HFFc6 (cell line): ENCODE data around the gene NDUFA1. TPM values are rescaled to one million over a fixed set of nuclear protein-coding genes. Genes with fewer than 3 reads are reported as not detected.

Experiments used
- DNase-seq: peaks from one replicate; pipeline ENCODE4 v3.0.0-alpha.2; 2018
- H3K27ac Mint-ChIP-seq: 2 replicates; pipeline ENCODE4 v1.8.0; 2020; ENCODE audit warnings: mild to moderate bottlenecking, mixed read lengths
- H3K27me3 Mint-ChIP-seq: 2 replicates; pipeline ENCODE4 v1.8.0; 2021; ENCODE audit warnings: mild to moderate bottlenecking, moderate library complexity, mixed read lengths; ENCODE audit not compliant: insufficient read depth
- H3K36me3 Mint-ChIP-seq: 2 replicates; pipeline ENCODE4 v1.8.0; 2021; ENCODE audit warnings: low read depth, mixed read lengths
- H3K4me1 Mint-ChIP-seq: 2 replicates; pipeline ENCODE4 v1.8.0; 2020; ENCODE audit warnings: low read depth, mixed read lengths
- H3K4me3 Mint-ChIP-seq: 2 replicates; pipeline ENCODE4 v1.8.0; 2020; ENCODE audit warnings: mild to moderate bottlenecking, moderate library complexity, mixed read lengths
- H3K9me3 Mint-ChIP-seq: 2 replicates; pipeline ENCODE4 v1.8.0; 2020; ENCODE audit warnings: mild to moderate bottlenecking, mixed read lengths
- CTCF ChIP-seq: fragments of 200-600 bp; sonication (generic); IDR thresholded peaks from 2 replicates; pipeline ENCODE4 v1.5.0; 2021; ENCODE audit warnings: antibody characterized with exemption, mild to moderate bottlenecking
- total RNA-seq, 6 experiments: library from RNA; stranded (reverse); fragmentation: NEBNext Ultra II Directional; extraction: Animal tissue kit (Norgen Biotek cat#: 25700); gene quantifications; 2 replicates in 1 of 6; 3 replicates in 5 of 6; pipeline ENCODE4 v1.2.3, GENCODE V29; 2021

NDUFA1 gene
- total RNA-seq, 6 experiments from 2014 or later, result 70.0 to 114 (median 97.1) TPM

- TF ChIP-seq CTCF, result no peak
- peak; percentile 97 for DNase-seq
- Mint-ChIP-seq H3K4me1 (peaks cover 14% of the 10 kb centered on the region), H3K4me3 (peak within 1 kb of the TSS; percentile 99), H3K9me3 (no peaks in the 10 kb centered on the region), H3K36me3 (no peaks in the 10 kb centered on the region), H3K27me3 (peaks cover 4% of the 10 kb centered on the region; the same call in 1 of the 2 replicates), H3K27ac (peak within 1 kb of the TSS; percentile 92)
Observed at GRCh38 chrX:119852382-119853353, 19.0 kb upstream of the NDUFA1 start, which contains the start of gene UPF3B. Gene UPF3B, minus strand, starts transcription at chrX:119852963. Its CDS starts 35 bp downstream, at chrX:119852928.

DNA sequence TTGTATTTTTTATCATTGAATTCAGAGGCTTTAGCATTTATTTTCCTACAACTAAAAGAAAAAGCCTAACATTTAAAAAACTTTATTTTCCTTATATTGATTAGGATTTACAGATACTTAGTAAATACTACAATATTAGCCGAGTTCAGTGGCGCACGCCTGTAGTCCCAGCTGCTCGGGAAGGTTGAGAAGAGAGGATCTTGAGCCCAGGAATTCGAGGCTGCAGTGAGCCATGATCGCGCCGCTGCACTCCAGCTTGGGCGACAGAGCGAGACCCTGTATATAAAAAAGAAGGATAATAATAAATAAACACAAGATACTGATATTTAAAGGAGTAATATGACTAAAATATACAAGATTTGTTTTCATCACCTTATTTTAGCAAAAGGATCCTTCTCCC, 18.2 kb upstream of the NDUFA1 start:
- peak overlapping the region; percentile 99 for H3K4me3 Mint-ChIP-seq
- peaks cover 14% of the 10 kb centered on the region for H3K4me1 Mint-ChIP-seq
- H3K36me3 Mint-ChIP-seq, result no peaks in the 10 kb centered on the region
- TF ChIP-seq CTCF, result no peak
- H3K27ac Mint-ChIP-seq, result peak overlapping the region; percentile 86
- no peak for DNase-seq
- H3K9me3 Mint-ChIP-seq, result no peaks in the 10 kb centered on the region
- peaks cover 4% of the 10 kb centered on the region; the same call in 1 of the 2 replicates for H3K27me3 Mint-ChIP-seq

GRCh38 chrX:119870626-119871131, 953 bp upstream of the NDUFA1 start:
- H3K27me3 Mint-ChIP-seq, result peaks cover 1% of the 10 kb centered on the region; the same call in 1 of the 2 replicates
- H3K36me3 Mint-ChIP-seq, result peaks cover 5% of the 10 kb centered on the region; the same call in 1 of the 2 replicates
- no peak for TF ChIP-seq CTCF
- H3K27ac Mint-ChIP-seq, result peak overlapping the region; percentile 93
- H3K9me3 Mint-ChIP-seq, result no peaks in the 10 kb centered on the region
- DNase-seq, result peak; percentile 0
- peak overlapping the region; percentile 97 for H3K4me3 Mint-ChIP-seq
- H3K4me1 Mint-ChIP-seq, result peaks cover 16% of the 10 kb centered on the region

DNA sequence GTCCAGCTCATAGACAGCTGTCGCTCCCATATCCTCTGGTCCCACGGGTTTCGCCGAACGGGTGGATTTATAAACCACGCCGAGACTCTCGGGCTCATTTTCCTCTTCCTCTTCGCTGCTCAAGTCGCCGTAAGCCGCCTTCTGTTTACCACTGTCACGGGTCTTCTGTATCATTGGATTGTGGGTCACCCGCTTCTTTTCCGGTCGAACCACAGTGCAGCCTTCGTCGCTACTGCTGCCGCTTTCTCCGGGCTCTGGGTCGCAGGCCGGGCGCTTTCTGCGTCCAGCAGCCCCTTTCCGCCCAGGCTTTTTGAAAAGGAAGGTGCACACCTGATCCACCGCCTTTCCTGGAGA, 410 bp upstream of the NDUFA1 start:
- H3K27ac Mint-ChIP-seq, result peak overlapping the region; percentile 93
- peaks cover 16% of the 10 kb centered on the region for H3K4me1 Mint-ChIP-seq
- TF ChIP-seq CTCF, result no peak
- H3K9me3 Mint-ChIP-seq, result no peaks in the 10 kb centered on the region
- peak overlapping the region; percentile 97 for H3K4me3 Mint-ChIP-seq
- H3K27me3 Mint-ChIP-seq, result peaks cover 1% of the 10 kb centered on the region; the same call in 1 of the 2 replicates
- no peak for DNase-seq
- H3K36me3 Mint-ChIP-seq, result peaks cover 5% of the 10 kb centered on the region; the same call in 1 of the 2 replicates

GRCh38 chrX:119878740-119879139, 7.1 kb downstream of the NDUFA1 start:
- no peak for TF ChIP-seq CTCF
- Mint-ChIP-seq H3K4me3 (no peak overlapping the region), H3K27me3 (no peaks in the 10 kb centered on the region), H3K27ac (no peak overlapping the region), H3K9me3 (no peaks in the 10 kb centered on the region), H3K36me3 (no peaks in the 10 kb centered on the region), H3K4me1 (peaks cover 8% of the 10 kb centered on the region)
- DNase-seq, result no peak
